SK-N-SH (cell line): ENCODE measurements around the gene TC2N.

Source experiments
- CHD2 ChIP-seq: fragments of 150-350 bp; IDR thresholded peaks from 2 replicates; pipeline ENCODE4 v1.6.1; 2018; ENCODE audit warnings: low read length; ENCODE audit not compliant: partially characterized antibody
- EP300 ChIP-seq, 2 experiments: IDR thresholded peaks; 2 replicates each; pipeline versions ENCODE4 v1.4.0 to v1.6.1; 2012; ENCODE audit warnings: borderline replicate concordance in 1 of 2, low read depth in 1 of 2, low read length in 1 of 2
- EZH2phosphoT487 ChIP-seq: fragments of 200-600 bp; sonication (generic); IDR thresholded peaks from 2 replicates; pipeline ENCODE4 v1.6.1; 2017; ENCODE audit warnings: low read depth, mixed run types, mild to moderate bottlenecking, antibody characterized with exemption, moderate library complexity, borderline replicate concordance
- GABPA ChIP-seq: IDR thresholded peaks from 2 replicates; pipeline ENCODE4 v1.4.0; 2012; ENCODE audit warnings: low read depth, mild to moderate bottlenecking
- MAX ChIP-seq: IDR thresholded peaks from 2 replicates; pipeline ENCODE4 v1.4.0; 2012; ENCODE audit warnings: low read depth
- NFIC ChIP-seq: IDR thresholded peaks from 2 replicates; pipeline ENCODE4 v1.4.0; 2012; ENCODE audit warnings: borderline replicate concordance
- POLR2AphosphoS5 ChIP-seq: IDR thresholded peaks from 2 replicates; pipeline ENCODE4 v1.6.1; 2012; ENCODE audit warnings: low read depth, low read length
- RAD21 ChIP-seq: IDR thresholded peaks from 2 replicates; pipeline ENCODE4 v1.6.1; 2012; ENCODE audit warnings: mild to moderate bottlenecking, low read length
- RFX5 ChIP-seq: IDR thresholded peaks from 2 replicates; pipeline ENCODE4 v1.6.1; 2012; ENCODE audit warnings: mild to moderate bottlenecking, improper control_type of control experiment, low read length
- SIN3A ChIP-seq: IDR thresholded peaks from 2 replicates; pipeline ENCODE4 v1.6.1; 2012; ENCODE audit warnings: low read depth, mild to moderate bottlenecking, low read length, moderate library complexity, borderline replicate concordance
- YY1 ChIP-seq: IDR thresholded peaks from 2 replicates; pipeline ENCODE4 v1.4.0; 2012; ENCODE audit warnings: low read depth, mild to moderate bottlenecking
- TF ChIP-seq, protein P1 (sequence below): IDR thresholded peaks from 2 replicates; pipeline ENCODE4 v1.4.0; 2012; ENCODE audit warnings: low read depth, borderline replicate concordance
- TF ChIP-seq, protein P2 (sequence below): fragments of 200-600 bp; sonication (generic); IDR thresholded peaks from 2 replicates; pipeline ENCODE4 v1.6.1; 2017; ENCODE audit warnings: antibody characterized with exemption, mild to moderate bottlenecking, moderate library complexity
- TF ChIP-seq, protein P3 (sequence below): IDR thresholded peaks from 2 replicates; pipeline ENCODE4 v1.4.0; 2012; ENCODE audit warnings: low read depth, borderline replicate concordance

DNA sequence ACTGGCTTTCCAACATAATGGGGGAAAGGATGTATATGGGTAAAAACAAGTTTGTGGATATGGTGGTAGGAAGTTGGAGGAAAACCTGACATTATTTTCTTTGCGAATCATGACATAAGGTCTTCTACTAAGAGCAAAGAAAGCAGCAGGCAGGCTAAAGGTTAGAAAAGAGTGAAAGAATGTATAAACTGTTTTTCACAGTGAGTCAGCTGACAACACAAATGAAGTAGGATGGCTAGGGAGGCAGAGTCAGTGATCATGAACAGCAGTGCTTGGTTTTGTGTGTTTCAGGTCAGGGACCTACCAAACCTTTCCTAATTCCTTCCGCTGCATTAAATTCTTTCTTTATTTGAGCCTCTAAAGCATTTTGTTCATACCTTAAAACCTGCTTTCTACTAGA lies 89.1 kb downstream of the TC2N start:
- TF ChIP-seq, protein P1, sequence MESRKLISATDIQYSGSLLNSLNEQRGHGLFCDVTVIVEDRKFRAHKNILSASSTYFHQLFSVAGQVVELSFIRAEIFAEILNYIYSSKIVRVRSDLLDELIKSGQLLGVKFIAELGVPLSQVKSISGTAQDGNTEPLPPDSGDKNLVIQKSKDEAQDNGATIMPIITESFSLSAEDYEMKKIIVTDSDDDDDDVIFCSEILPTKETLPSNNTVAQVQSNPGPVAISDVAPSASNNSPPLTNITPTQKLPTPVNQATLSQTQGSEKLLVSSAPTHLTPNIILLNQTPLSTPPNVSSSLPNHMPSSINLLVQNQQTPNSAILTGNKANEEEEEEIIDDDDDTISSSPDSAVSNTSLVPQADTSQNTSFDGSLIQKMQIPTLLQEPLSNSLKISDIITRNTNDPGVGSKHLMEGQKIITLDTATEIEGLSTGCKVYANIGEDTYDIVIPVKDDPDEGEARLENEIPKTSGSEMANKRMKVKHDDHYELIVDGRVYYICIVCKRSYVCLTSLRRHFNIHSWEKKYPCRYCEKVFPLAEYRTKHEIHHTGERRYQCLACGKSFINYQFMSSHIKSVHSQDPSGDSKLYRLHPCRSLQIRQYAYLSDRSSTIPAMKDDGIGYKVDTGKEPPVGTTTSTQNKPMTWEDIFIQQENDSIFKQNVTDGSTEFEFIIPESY: no peak
- TF ChIP-seq CHD2: no peak
- no peak for TF ChIP-seq NFIC
- TF ChIP-seq, protein P2, sequence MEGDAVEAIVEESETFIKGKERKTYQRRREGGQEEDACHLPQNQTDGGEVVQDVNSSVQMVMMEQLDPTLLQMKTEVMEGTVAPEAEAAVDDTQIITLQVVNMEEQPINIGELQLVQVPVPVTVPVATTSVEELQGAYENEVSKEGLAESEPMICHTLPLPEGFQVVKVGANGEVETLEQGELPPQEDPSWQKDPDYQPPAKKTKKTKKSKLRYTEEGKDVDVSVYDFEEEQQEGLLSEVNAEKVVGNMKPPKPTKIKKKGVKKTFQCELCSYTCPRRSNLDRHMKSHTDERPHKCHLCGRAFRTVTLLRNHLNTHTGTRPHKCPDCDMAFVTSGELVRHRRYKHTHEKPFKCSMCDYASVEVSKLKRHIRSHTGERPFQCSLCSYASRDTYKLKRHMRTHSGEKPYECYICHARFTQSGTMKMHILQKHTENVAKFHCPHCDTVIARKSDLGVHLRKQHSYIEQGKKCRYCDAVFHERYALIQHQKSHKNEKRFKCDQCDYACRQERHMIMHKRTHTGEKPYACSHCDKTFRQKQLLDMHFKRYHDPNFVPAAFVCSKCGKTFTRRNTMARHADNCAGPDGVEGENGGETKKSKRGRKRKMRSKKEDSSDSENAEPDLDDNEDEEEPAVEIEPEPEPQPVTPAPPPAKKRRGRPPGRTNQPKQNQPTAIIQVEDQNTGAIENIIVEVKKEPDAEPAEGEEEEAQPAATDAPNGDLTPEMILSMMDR: no peak
- no peak for TF ChIP-seq SIN3A
- TF ChIP-seq, protein P3, sequence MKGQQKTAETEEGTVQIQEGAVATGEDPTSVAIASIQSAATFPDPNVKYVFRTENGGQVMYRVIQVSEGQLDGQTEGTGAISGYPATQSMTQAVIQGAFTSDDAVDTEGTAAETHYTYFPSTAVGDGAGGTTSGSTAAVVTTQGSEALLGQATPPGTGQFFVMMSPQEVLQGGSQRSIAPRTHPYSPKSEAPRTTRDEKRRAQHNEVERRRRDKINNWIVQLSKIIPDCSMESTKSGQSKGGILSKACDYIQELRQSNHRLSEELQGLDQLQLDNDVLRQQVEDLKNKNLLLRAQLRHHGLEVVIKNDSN: no peak
- no peak for TF ChIP-seq RAD21
- TF ChIP-seq GABPA: no peak
- TF ChIP-seq MAX: no peak
- TF ChIP-seq YY1: no peak
- TF ChIP-seq EZH2phosphoT487: no peak
- no peak for TF ChIP-seq RFX5
- TF ChIP-seq POLR2AphosphoS5: no peak
- no peak for TF ChIP-seq EP300 (IDR thresholded peaks at IDR 0.05; ENCODE audit: borderline replicate concordance in 1 of 2, low read depth in 1 of 2, low read length in 1 of 2)
